ENCODE measurements around the gene TNNT3.

TNNT3 gene

DNA sequence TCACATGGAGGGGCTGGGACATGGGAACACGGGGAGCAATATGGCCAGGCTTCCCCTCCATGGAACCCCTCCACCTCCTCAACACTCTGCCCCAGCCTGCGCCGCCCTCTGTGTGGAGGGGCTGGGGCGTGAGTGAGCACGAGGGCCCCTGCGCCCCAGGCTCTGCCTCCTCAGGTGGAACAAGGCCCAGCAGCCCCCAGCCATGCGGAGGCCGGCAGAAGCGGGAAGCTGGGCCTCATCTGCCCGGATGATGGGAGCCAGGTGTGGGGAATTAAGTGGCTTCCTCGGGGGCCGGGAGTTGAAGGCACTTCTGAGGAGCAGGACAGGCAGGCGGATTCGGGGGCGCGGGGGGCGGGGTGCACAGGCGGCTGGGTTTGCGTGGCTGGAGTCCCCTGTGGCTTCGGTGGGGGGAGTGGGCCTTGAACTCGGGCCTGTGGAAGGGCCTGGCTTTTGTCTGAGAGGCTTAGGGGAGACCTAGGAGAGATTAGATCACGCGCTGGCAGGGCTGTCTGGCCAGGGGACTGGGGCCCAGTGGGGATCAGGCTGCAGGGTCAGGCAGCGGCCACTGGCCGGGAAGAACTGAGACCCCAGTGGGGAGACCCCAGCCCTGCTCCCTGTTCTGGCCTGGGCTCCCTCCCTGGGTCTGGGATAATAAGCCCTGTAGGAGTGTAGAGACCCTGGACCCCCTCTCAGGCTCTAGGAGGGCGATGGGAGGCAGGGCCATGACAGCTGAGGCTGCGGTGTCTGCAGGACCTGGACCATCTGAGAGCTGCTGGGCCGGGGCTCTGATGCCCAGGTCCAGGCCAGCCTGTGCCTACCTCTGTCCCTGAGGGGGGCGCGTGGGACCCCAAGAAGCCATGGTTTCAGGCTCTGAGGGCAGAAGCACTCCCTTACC, 41.1 kb upstream of the TNNT3 start:
- no peak for DNase-seq
- ChIA-PET CTCF (interaction anchor here (0.7 to 3.0 kb wide), 10 partner anchors 10 to 273 kb away, joined by 3 to 20 read pairs (median 4); partner anchors contain the start of gene PRR33), POLR2A (no interaction called here)
- Histone ChIP-seq H3K27ac (ENCODE audit: insufficient read depth in 1 of 2, low read depth in 1 of 2, low read length in 2 of 2, poor library complexity in 1 of 2, severe bottlenecking in 2 of 2) (no peak overlapping the region), H3K4me3 (ENCODE audit: control insufficient read depth in 1 of 7, extremely low read depth in 1 of 7, insufficient read depth in 4 of 7, low read depth in 2 of 7, low read length in 6 of 7) (no peak overlapping the region), H3K36me3 (ENCODE audit: control insufficient read depth in 4 of 4, insufficient read depth in 4 of 4, low read length in 3 of 4) (peaks cover 0 to 8% (median 4%) of the 10 kb centered on the region in 4 experiments), H3K4me1 (ENCODE audit: control extremely low read depth in 1 of 4, control insufficient read depth in 4 of 4, insufficient read depth in 4 of 4, low read length in 3 of 4) (peaks cover 0 to 67% (median 61%) of the 10 kb centered on the region in 4 experiments), H3K27me3 (replicated peaks in 2 of 5; ENCODE audit: control insufficient read depth in 4 of 5, insufficient read depth in 5 of 5, low read length in 4 of 5) (no peaks in the 10 kb centered on the region), H3K9me3 (ENCODE audit: control extremely low read depth in 1 of 5, control insufficient read depth in 4 of 5, insufficient read depth in 2 of 5, low read depth in 1 of 5, low read length in 4 of 5) (no peaks in the 10 kb centered on the region)
- 96% methylated on average over 25 of the region's 30 CpGs for WGBS (ENCODE audit: insufficient coverage)

DNA sequence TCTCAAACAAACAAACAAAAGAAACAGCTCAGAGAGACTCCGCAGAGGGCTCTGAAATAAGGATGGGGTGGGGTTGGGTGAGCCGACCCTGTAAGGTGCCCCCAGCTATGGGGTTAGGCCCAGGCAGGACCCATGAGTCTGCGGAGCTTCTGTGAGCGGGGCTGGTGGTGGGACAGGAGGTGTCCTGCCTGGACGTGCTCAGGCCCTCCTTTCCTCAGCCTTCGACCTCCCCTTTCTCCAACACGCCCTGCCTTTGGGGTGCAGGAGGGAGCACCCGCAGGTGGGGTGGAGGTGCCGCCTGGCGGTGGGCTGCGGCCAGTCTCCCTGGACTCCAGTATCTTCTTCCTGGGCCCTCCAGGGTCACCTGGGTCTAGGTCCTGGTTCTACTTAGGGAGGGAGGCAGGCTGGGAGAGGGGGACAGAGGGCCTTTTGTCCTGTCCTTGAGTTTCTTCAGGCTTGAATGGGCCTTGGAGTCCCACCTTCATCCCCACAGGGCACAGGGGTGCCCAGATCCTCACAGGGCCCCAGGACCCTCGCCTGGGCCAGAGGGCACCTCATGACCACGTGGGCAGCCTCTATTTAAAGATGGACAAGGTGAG, 40.1 kb upstream of the TNNT3 start:
- Histone ChIP-seq H3K4me3 (ENCODE audit: control insufficient read depth in 1 of 7, extremely low read depth in 1 of 7, insufficient read depth in 4 of 7, low read depth in 2 of 7, low read length in 6 of 7) (no peak overlapping the region), H3K36me3 (ENCODE audit: control insufficient read depth in 4 of 4, insufficient read depth in 4 of 4, low read length in 3 of 4) (peaks cover 0 to 19% (median 13%) of the 10 kb centered on the region in 4 experiments), H3K27ac (ENCODE audit: insufficient read depth in 1 of 2, low read depth in 1 of 2, low read length in 2 of 2, poor library complexity in 1 of 2, severe bottlenecking in 2 of 2) (no peak overlapping the region), H3K4me1 (ENCODE audit: control extremely low read depth in 1 of 4, control insufficient read depth in 4 of 4, insufficient read depth in 4 of 4, low read length in 3 of 4) (peaks cover 0 to 68% (median 63%) of the 10 kb centered on the region in 4 experiments), H3K27me3 (replicated peaks in 2 of 5; ENCODE audit: control insufficient read depth in 4 of 5, insufficient read depth in 5 of 5, low read length in 4 of 5) (no peaks in the 10 kb centered on the region), H3K9me3 (ENCODE audit: control extremely low read depth in 1 of 5, control insufficient read depth in 4 of 5, insufficient read depth in 2 of 5, low read depth in 1 of 5, low read length in 4 of 5) (no peaks in the 10 kb centered on the region)
- no peak for DNase-seq
- CTCF ChIA-PET = interaction anchor here (0.7 to 3.0 kb wide), 5 partner anchors 8 to 272 kb away, joined by 3 to 14 read pairs (median 3); no protein-coding TSS in a partner anchor
- WGBS (ENCODE audit: insufficient coverage) = 100% methylated on average over 7 of the region's 13 CpGs
- POLR2A ChIA-PET = no interaction called here

DNA sequence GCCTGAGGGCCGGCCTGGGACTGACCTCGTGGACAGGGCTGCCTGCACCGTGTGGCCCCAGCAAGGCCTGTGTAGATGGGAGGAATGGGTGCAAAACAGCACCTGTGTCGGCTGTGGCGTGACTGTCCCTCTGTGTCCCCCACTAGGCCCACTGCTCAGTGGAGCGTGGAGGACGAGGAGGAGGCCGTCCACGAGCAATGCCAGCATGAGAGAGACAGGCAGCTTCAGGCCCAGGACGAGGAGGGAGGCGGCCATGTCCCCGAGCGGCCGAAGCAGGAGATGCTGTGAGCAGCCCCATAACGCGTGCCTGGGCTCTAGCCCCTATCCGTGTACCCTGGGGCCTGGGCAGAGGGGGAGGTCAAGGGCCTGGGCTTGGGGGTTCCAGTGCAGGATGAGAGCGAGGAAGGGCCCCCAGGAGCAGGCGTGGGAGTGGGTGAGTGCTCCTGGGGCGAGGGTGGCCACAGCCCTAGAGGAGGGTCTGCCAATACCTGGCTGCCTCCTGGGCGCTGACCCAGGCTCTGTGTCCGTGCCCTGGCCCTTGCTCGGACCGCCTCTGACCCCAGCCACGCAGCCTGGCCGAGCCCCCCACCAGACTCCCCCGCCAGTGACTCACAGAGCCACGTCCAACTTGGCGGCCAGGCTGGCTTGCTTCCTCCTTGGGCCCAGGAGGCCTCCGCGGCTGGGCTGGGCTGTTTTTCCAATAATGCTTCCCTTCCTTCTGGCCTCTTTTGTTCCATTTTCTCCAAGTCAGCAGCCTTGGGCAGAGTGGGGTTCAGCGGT, 39.4 kb upstream of the TNNT3 start:
- WGBS (ENCODE audit: insufficient coverage) = 87% methylated on average over 23 of the region's 32 CpGs
- H3K4me3 ChIP-seq (ENCODE audit: control insufficient read depth in 1 of 7, extremely low read depth in 1 of 7, insufficient read depth in 4 of 7, low read depth in 2 of 7, low read length in 6 of 7) = no peak overlapping the region
- CTCF ChIA-PET = interaction anchor here (0.7 to 3.2 kb wide), 4 partner anchors 72 to 274 kb away, joined by 3 to 27 read pairs (median 8); no protein-coding TSS in a partner anchor
- H3K36me3 ChIP-seq (ENCODE audit: control insufficient read depth in 4 of 4, insufficient read depth in 4 of 4, low read length in 3 of 4) = peaks cover 3 to 26% (median 19%) of the 10 kb centered on the region in 4 experiments
- peaks cover 0 to 68% (median 63%) of the 10 kb centered on the region in 4 experiments for H3K4me1 ChIP-seq (ENCODE audit: control extremely low read depth in 1 of 4, control insufficient read depth in 4 of 4, insufficient read depth in 4 of 4, low read length in 3 of 4)
- H3K27ac ChIP-seq (ENCODE audit: insufficient read depth in 1 of 2, low read depth in 1 of 2, low read length in 2 of 2, poor library complexity in 1 of 2, severe bottlenecking in 2 of 2) = no peak overlapping the region
- no peaks in the 10 kb centered on the region for H3K27me3 ChIP-seq (replicated peaks in 2 of 5; ENCODE audit: control insufficient read depth in 4 of 5, insufficient read depth in 5 of 5, low read length in 4 of 5)
- no peak for DNase-seq
- POLR2A ChIA-PET = no interaction called here
- H3K9me3 ChIP-seq (ENCODE audit: control extremely low read depth in 1 of 5, control insufficient read depth in 4 of 5, insufficient read depth in 2 of 5, low read depth in 1 of 5, low read length in 4 of 5) = peaks cover 0 to 2% (median 0%) of the 10 kb centered on the region in 5 experiments

DNA sequence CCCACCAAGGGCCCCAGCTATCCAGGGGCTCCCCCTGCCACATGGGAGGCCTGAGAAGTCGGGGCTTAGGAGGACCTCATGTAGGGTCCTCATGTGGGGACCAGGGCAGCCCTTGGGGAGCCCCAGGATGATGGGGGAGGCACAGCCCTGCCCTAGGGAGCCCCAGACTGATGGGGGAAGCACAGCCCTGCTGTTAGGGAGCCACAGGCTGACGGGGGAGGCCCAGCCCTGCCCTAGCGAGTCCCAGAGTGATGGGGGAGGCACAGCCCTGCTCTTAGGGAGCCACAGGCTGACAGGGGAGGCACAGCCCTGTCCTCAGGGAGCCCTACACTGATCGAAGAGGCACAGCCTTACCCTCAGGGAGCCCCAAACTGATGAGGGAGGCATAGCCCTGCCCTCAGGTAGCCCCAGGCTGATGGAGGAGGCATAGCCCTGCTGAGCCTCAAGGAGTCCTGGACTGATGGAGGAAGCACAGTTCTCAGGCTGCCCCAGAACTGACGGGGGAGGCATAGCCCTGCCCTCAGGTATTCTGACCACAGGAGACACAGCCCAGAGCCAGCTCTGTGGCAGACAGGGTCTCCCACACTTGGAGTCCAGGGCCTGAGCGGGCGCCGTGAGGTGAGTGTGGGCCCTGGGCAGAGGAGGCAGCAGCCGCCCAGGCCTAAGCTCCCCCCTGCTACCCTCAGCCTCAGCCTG, 38.6 kb upstream of the TNNT3 start:
- peaks cover 0 to 2% (median 0%) of the 10 kb centered on the region in 5 experiments for H3K9me3 ChIP-seq (ENCODE audit: control extremely low read depth in 1 of 5, control insufficient read depth in 4 of 5, insufficient read depth in 2 of 5, low read depth in 1 of 5, low read length in 4 of 5)
- ChIA-PET CTCF (interaction anchor here (1.1 to 3.9 kb wide), 11 partner anchors 14 to 273 kb away, joined by 3 to 36 read pairs (median 9); no protein-coding TSS in a partner anchor), POLR2A (interaction anchor here (2.2 kb wide), 1 partner anchor 67 kb away, joined by 11 read pairs; the partner anchor contains the start of gene MRPL23)
- no peak for DNase-seq
- H3K36me3 ChIP-seq (ENCODE audit: control insufficient read depth in 4 of 4, insufficient read depth in 4 of 4, low read length in 3 of 4) = peaks cover 10 to 34% (median 23%) of the 10 kb centered on the region in 4 experiments
- WGBS (ENCODE audit: insufficient coverage) = 94% methylated on average over 8 of the region's 9 CpGs
- no peak overlapping the region for H3K4me3 ChIP-seq (ENCODE audit: control insufficient read depth in 1 of 7, extremely low read depth in 1 of 7, insufficient read depth in 4 of 7, low read depth in 2 of 7, low read length in 6 of 7)
- H3K27me3 ChIP-seq (replicated peaks in 2 of 5; ENCODE audit: control insufficient read depth in 4 of 5, insufficient read depth in 5 of 5, low read length in 4 of 5) = no peaks in the 10 kb centered on the region
- peaks cover 0 to 64% (median 59%) of the 10 kb centered on the region in 4 experiments for H3K4me1 ChIP-seq (ENCODE audit: control extremely low read depth in 1 of 4, control insufficient read depth in 4 of 4, insufficient read depth in 4 of 4, low read length in 3 of 4)
- H3K27ac ChIP-seq (ENCODE audit: insufficient read depth in 1 of 2, low read depth in 1 of 2, low read length in 2 of 2, poor library complexity in 1 of 2, severe bottlenecking in 2 of 2) = no peak overlapping the region

DNA sequence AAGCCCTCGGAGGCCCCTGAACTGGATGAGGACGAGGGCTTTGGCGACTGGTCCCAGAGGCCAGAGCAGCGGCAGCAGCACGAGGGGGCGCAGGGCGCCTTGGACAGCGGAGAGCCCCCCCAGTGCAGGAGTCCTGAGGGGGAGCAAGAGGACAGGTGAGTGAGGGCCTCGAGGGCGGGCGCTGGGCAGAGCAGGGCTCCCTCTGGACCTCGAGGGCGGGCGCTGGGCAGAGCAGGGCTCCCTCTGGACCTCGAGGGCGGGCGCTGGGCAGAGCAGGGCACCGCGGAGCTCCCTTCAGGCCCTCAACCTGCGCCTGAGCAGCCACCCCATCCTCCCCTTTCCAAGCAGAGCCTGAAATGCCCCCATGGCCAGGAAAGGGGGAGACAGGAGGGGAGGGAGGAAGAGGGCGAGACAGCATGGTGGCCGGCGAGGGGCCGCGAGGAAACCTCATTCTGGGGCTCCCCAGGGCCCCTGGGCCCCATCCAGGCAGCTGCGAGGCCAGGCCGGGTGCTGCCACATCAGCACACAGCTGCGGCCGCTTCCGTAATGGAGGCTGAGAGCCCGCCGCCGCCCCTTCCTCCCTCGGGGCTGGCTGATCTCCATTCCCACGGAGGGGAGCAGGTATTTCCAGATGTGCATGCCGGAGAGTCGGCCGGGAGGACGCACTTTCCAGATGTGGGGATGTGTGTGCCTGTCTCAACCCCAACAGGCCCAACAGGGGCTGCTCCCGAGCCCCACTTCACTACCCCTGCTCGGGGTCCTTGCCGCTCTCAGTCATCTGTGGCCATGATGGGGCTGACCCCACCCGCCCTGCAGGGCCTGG, 37.9 kb upstream of the TNNT3 start:
- Histone ChIP-seq H3K4me1 (ENCODE audit: control extremely low read depth in 1 of 4, control insufficient read depth in 4 of 4, insufficient read depth in 4 of 4, low read length in 3 of 4) (peaks cover 0 to 56% (median 52%) of the 10 kb centered on the region in 4 experiments), H3K27ac (ENCODE audit: insufficient read depth in 1 of 2, low read depth in 1 of 2, low read length in 2 of 2, poor library complexity in 1 of 2, severe bottlenecking in 2 of 2) (peak overlapping the region in 1 of 2 experiments; percentile 43), H3K36me3 (ENCODE audit: control insufficient read depth in 4 of 4, insufficient read depth in 4 of 4, low read length in 3 of 4) (peaks cover 11 to 39% (median 26%) of the 10 kb centered on the region in 4 experiments), H3K27me3 (replicated peaks in 2 of 5; ENCODE audit: control insufficient read depth in 4 of 5, insufficient read depth in 5 of 5, low read length in 4 of 5) (no peaks in the 10 kb centered on the region), H3K9me3 (ENCODE audit: control extremely low read depth in 1 of 5, control insufficient read depth in 4 of 5, insufficient read depth in 2 of 5, low read depth in 1 of 5, low read length in 4 of 5) (peaks cover 0 to 2% (median 0%) of the 10 kb centered on the region in 5 experiments), H3K4me3 (ENCODE audit: control insufficient read depth in 1 of 7, extremely low read depth in 1 of 7, insufficient read depth in 4 of 7, low read depth in 2 of 7, low read length in 6 of 7) (no peak overlapping the region)
- POLR2A ChIA-PET = interaction anchor here (0.5 to 2.2 kb wide), 3 partner anchors 14 to 66 kb away, joined by 3 to 11 read pairs (median 4); partner anchors contain the start of gene MRPL23
- CTCF ChIA-PET = interaction anchor here (0.6 to 3.9 kb wide), 32 partner anchors 9 to 274 kb away, joined by 3 to 36 read pairs (median 7); partner anchors contain the start of genes KRTAP5-3, PRR33 and TNNI2
- WGBS (ENCODE audit: insufficient coverage) = 50% methylated on average over 19 of the region's 43 CpGs
- peak in 2 of 3 donors; percentile 51 to 62 for DNase-seq

Measured in common myeloid progenitor, CD34-positive (primary cell).